PC-9 (cell line): Measurements from ENCODE around the gene AUTS2. TPM values are rescaled to one million over a fixed set of nuclear protein-coding genes. Genes with fewer than 3 reads are reported as not detected.

Source experiments
- BruUV-seq: library from RNA; stranded (reverse); fragments of 400-500 nt; replicated peaks from 2 replicates; lab custom pipeline; 2021; lab: Mats Ljungman, UMichigan
- CTCF ChIA-PET: fragments of 300-600 bp; sonication (Branson Sonifier 250); formaldehyde crosslinking; loops from one replicate; lab custom pipeline; 2022; ENCODE audit warnings: antibody characterized with exemption; lab: Charles Lee
- POLR2A ChIA-PET: fragments of 300-600 bp; sonication (Branson Sonifier 250); formaldehyde crosslinking; loops from one replicate; lab custom pipeline; 2022; ENCODE audit warnings: antibody characterized with exemption; ENCODE audit not compliant: unreplicated experiment; lab: Charles Lee
- DNase-seq, 2 experiments: peaks; one replicate each; pipeline versions ENCODE4 v3.0.0 to v3.0.0-alpha.2; 2015 to 2022; ENCODE audit warnings: mixed read lengths in 1 of 2
- H2AFZ ChIP-seq: fragments of 200-600 bp; sonication (generic); 2 replicates; pipeline ENCODE4 v1.8.1; 2017; ENCODE audit warnings: antibody characterized with exemption
- H3F3A ChIP-seq: fragments of 200-600 bp; sonication (generic); 2 replicates; pipeline ENCODE4 v1.8.1; 2017; ENCODE audit warnings: antibody characterized with exemption, mild to moderate bottlenecking, low read depth; ENCODE audit not compliant: insufficient read depth
- H3K27ac ChIP-seq: fragments of 200-600 bp; sonication (generic); 2 replicates; pipeline ENCODE4 v1.6.1; 2016; ENCODE audit warnings: mixed run types
- H3K27me3 ChIP-seq: fragments of 200-600 bp; sonication (generic); 2 replicates; pipeline ENCODE4 v1.6.1; 2016; ENCODE audit warnings: low read depth, mixed run types; ENCODE audit not compliant: insufficient read depth
- H3K36me3 ChIP-seq: fragments of 200-600 bp; sonication (generic); 2 replicates; pipeline ENCODE4 v1.6.1; 2016; ENCODE audit warnings: low read depth, mixed run types
- H3K4me1 ChIP-seq: fragments of 200-600 bp; sonication (generic); replicated peaks from 2 replicates; pipeline ENCODE4 v1.6.1; 2016; ENCODE audit warnings: mixed run types; ENCODE audit not compliant: insufficient read depth
- H3K4me2 ChIP-seq: fragments of 200-600 bp; sonication (generic); 2 replicates; pipeline ENCODE4 v1.6.1; 2017; ENCODE audit warnings: mixed run types
- H3K4me3 ChIP-seq: fragments of 200-600 bp; sonication (generic); 2 replicates; pipeline ENCODE4 v1.6.1; 2016; ENCODE audit warnings: mixed run types
- H3K79me2 ChIP-seq: fragments of 200-600 bp; sonication (generic); 2 replicates; pipeline ENCODE4 v1.6.1; 2017; ENCODE audit warnings: low read depth, mixed run types
- H3K9me2 ChIP-seq: fragments of 200-600 bp; sonication (generic); 2 replicates; pipeline ENCODE4 v1.8.1; 2017; ENCODE audit warnings: mild to moderate bottlenecking; ENCODE audit not compliant: insufficient read depth
- H3K9me3 ChIP-seq: fragments of 200-600 bp; sonication (generic); 2 replicates; pipeline ENCODE4 v1.8.1; 2016; ENCODE audit warnings: low read depth; ENCODE audit not compliant: insufficient read depth
- H4K20me1 ChIP-seq: fragments of 200-600 bp; sonication (generic); 2 replicates; pipeline ENCODE4 v1.8.1; 2017; ENCODE audit not compliant: insufficient read depth
- EZH2 ChIP-seq: fragments of 200-600 bp; sonication (generic); IDR thresholded peaks from 2 replicates; pipeline ENCODE4 v1.8.0; 2017; ENCODE audit warnings: antibody characterized with exemption, low read depth
- intact Hi-C: fragments of 100-400 bp; cut with micrococcal nuclease; formaldehyde crosslinking; loops from one replicate; pipeline ENCODE4 v1.10.0; 2022; ENCODE audit not compliant: unreplicated experiment
- total RNA-seq: library from RNA; stranded (reverse); gene quantifications from 2 replicates; pipeline ENCODE4 v1.2.3, GENCODE V29; 2021
- TF ChIP-seq, protein P1 (sequence below): fragments of 200-600 bp; sonication (generic); conservative IDR thresholded peaks from 2 replicates; pipeline ENCODE4 v1.6.1; 2017; ENCODE audit warnings: mixed run types, antibody characterized with exemption, mild to moderate bottlenecking, moderate library complexity

AUTS2 gene
- total RNA-seq, 1 experiment from 2014 or later = not detected

- Histone ChIP-seq H3K27me3 (no peaks in the 10 kb centered on the region), H4K20me1 (no peaks in the 10 kb centered on the region), H2AFZ (no peak overlapping the region), H3K36me3 (no peaks in the 10 kb centered on the region), H3K27ac (no peak overlapping the region), H3K4me3 (no peak overlapping the region), H3K4me2 (no peak overlapping the region), H3K9me3 (no peaks in the 10 kb centered on the region; the same call in 1 of the 2 replicates), H3K9me2 (no peaks in the 10 kb centered on the region), H3K4me1 (no peaks in the 10 kb centered on the region), H3K79me2 (no peaks in the 10 kb centered on the region), H3F3A (no peaks in the 10 kb centered on the region)
- TF ChIP-seq, protein P1, sequence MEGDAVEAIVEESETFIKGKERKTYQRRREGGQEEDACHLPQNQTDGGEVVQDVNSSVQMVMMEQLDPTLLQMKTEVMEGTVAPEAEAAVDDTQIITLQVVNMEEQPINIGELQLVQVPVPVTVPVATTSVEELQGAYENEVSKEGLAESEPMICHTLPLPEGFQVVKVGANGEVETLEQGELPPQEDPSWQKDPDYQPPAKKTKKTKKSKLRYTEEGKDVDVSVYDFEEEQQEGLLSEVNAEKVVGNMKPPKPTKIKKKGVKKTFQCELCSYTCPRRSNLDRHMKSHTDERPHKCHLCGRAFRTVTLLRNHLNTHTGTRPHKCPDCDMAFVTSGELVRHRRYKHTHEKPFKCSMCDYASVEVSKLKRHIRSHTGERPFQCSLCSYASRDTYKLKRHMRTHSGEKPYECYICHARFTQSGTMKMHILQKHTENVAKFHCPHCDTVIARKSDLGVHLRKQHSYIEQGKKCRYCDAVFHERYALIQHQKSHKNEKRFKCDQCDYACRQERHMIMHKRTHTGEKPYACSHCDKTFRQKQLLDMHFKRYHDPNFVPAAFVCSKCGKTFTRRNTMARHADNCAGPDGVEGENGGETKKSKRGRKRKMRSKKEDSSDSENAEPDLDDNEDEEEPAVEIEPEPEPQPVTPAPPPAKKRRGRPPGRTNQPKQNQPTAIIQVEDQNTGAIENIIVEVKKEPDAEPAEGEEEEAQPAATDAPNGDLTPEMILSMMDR = no peak
- no peak for TF ChIP-seq EZH2
- no peak for DNase-seq
- no TSS peak for BruUV-seq
- intact Hi-C loops = no loop called here
- ChIA-PET POLR2A (no interaction called here), CTCF (no interaction called here)
These were observed 350.8 kb downstream of the AUTS2 start for GRCh38 chr7:69949122-69949521.

- Histone ChIP-seq H3K27me3 (no peaks in the 10 kb centered on the region), H3K79me2 (no peaks in the 10 kb centered on the region), H3K4me1 (no peaks in the 10 kb centered on the region), H4K20me1 (no peaks in the 10 kb centered on the region), H3K36me3 (no peaks in the 10 kb centered on the region), H3K4me2 (no peak overlapping the region), H3K27ac (no peak overlapping the region), H3F3A (no peaks in the 10 kb centered on the region), H3K4me3 (no peak overlapping the region), H3K9me2 (no peaks in the 10 kb centered on the region), H3K9me3 (no peaks in the 10 kb centered on the region; the same call in 1 of the 2 replicates), H2AFZ (no peak overlapping the region)
- POLR2A ChIA-PET = no interaction called here
- DNase-seq = no peak
- CTCF ChIA-PET = no interaction called here
- intact Hi-C loops = no loop called here
- TF ChIP-seq EZH2 = no peak
- TF ChIP-seq, protein P1 = no peak
- BruUV-seq = no TSS peak
These were observed 353.2 kb downstream of the AUTS2 start for GRCh38 chr7:69951458-69951857.

- Histone ChIP-seq H3K9me2 (no peaks in the 10 kb centered on the region), H3K4me1 (no peaks in the 10 kb centered on the region), H3K4me3 (no peak overlapping the region), H3K27ac (no peak overlapping the region), H3F3A (no peaks in the 10 kb centered on the region), H2AFZ (no peak overlapping the region), H3K4me2 (no peak overlapping the region), H3K27me3 (no peaks in the 10 kb centered on the region), H3K36me3 (no peaks in the 10 kb centered on the region), H3K79me2 (no peaks in the 10 kb centered on the region), H3K9me3 (no peaks in the 10 kb centered on the region; the same call in 1 of the 2 replicates), H4K20me1 (no peaks in the 10 kb centered on the region)
- no peak for DNase-seq
- no peak for TF ChIP-seq EZH2
- TF ChIP-seq, protein P1 = no peak
- ChIA-PET CTCF (no interaction called here), POLR2A (no interaction called here)
- intact Hi-C loops = no loop called here
- no TSS peak for BruUV-seq
These were observed 355.1 kb downstream of the AUTS2 start for GRCh38 chr7:69953136-69954067.
